SK-N-DZ (cell line): ENCODE measurements around the gene ITPK1.

ENCODE experiments used
- DNase-seq: peaks from one replicate; pipeline ENCODE4 v3.0.0-alpha.2; 2015; ENCODE audit warnings: low spot score

The ITPK1 gene

GRCh38 chr14:92926180-92926845 is 189.4 kb downstream of the ITPK1 start:
- DNase-seq = no peak

- DNase-seq = no peak
Observed at GRCh38 chr14:92925446-92925845, 190.3 kb downstream of the ITPK1 start.

- DNase-seq = no peak
Observed at GRCh38 chr14:92924247-92924646, 191.5 kb downstream of the ITPK1 start.

DNA sequence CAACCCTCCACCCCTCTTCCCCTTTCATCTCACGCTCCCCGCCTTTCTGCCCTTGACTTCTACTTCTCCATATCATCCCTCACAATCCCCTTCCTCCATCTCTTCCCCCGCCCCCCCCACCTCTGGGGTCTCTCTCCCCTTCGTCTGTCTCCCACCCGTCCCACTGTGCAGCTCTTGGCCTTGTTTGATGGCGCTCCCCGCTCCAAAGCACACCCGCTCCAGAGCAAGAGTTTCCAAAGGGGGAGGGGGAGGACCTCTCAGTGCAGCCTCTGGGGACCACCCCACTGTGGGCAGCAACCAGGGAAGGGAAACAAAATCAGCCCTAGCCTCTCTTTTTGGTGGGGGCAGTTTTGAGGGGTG is 192.0 kb downstream of the ITPK1 start:
- no peak for DNase-seq

- DNase-seq = peak; percentile 79
Observed at GRCh38 chr14:92922883-92923743, 192.6 kb downstream of the ITPK1 start, which contains the start of gene CHGA. TSS of gene CHGA (plus strand) at chr14:92923150. CDS start at chr14:92923360, 210 bp downstream.

DNA sequence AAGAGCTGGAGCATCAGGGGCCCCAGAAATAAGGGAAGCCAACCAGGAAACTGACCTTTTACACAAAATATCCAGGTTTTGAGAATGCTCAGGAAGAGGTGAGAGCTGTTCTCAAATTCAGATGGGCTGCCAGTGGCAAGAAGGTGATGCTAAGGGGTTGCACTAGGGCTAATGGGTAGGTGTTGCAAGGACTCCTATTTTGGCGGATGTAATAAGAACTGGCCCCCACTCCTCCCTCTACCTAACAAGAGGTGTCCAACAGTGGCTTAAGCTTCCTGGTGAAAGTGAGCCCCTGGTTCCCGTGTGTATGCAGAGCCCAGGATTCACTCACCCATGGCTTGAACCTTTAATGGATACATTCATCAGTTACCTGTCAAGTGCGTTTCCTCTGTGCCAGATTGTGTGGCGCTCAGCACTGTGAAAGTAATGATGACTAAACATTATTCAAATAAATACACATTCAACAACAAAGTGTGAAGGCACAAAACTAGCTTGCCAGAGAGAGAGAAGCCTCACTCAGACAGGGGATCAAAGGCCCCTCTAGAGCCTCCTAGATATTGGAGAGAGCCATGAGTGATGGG is 193.5 kb downstream of the ITPK1 start:
- no peak for DNase-seq

DNA sequence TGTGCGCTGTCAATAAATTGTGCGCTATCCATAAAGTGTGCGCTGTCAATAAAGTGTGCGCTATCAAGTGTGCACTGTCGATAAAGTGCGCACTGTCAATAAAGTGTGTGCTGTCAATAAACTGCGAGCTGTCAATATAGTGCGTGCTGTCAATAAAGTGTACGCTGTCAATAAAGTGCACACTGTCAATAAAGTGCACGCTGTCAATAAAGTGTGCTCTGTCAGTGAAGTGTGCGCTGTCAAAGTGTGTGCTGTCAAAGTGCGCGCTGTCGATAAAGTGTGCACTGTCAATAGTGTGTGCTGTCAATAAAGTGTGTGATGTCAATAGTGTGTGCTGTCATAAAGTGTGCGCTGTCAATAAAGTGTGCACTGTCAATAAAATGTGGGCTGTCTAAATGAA is 195.7 kb downstream of the ITPK1 start:
- no peak for DNase-seq

DNA sequence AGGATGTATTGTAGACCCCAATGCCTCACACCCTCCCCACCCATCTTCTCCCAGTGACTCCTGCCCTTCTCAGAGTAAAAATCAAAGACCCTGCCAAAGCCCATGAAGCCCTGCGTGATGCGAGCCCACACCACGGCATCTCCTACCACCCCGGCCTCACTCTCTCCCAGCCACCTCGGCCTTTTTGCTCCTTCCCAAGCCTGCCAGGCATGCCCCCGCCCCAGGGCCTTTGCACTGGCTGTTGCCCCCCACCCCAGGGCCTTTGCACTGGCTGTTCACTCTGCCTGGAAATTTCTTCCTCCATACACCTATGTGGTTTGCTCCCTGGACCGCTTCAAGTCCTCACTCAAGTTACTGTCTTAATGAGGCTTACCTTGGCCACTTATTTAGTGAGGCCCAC is 197.8 kb downstream of the ITPK1 start:
- no peak for DNase-seq

- peak; percentile 99 for DNase-seq
Observed at GRCh38 chr14:92917041-92917940, 198.4 kb downstream of the ITPK1 start.

DNA sequence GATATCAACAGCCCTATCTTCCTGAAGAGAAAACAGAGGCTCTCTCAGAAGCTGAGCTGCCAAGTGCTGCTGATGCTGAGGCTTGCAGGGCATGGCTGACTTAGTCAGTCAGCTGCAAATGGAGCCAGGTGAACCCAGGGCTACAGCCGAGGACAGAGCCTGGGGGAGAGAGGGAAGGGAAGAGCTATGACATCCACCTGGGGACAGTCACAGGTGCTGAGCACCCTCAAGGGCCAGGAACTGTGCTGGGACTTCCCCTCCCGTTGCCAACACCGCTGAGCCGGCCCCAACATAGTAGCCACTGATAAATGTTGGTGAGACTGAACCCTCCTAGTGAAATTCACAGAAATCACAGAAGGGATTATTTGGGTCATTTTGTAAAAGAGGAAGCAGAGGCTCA is 199.5 kb downstream of the ITPK1 start:
- no peak for DNase-seq

GRCh38 chr14:92914087-92914656 is 201.6 kb downstream of the ITPK1 start:
- DNase-seq = no peak

DNA sequence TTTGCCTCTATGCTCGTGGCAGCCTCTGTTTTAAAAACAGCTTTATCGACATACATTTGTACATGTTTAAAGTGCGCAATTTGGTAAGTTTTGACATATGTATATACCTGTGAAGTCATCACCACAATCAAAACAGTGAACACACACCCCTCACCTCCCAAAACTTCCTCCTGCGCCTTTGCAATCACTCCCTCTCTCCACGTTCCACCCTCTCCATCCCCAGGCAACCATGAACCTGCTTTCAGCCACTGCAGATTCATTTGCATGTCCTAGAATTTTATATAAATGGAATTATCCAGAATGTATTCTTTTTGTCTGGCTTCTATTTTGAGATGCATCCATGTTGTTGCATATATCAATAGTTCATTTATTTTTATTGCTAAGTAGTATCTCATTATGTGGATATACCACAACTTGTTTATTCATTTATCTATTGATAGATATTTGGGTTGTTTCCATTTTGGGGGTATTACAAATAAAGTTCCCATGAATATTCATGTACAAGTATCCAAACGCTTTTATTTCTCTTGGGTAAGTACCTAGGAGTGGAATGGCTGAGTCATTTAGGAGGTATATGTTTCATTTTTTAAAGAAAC is 208.3 kb downstream of the ITPK1 start:
- no peak for DNase-seq

DNA sequence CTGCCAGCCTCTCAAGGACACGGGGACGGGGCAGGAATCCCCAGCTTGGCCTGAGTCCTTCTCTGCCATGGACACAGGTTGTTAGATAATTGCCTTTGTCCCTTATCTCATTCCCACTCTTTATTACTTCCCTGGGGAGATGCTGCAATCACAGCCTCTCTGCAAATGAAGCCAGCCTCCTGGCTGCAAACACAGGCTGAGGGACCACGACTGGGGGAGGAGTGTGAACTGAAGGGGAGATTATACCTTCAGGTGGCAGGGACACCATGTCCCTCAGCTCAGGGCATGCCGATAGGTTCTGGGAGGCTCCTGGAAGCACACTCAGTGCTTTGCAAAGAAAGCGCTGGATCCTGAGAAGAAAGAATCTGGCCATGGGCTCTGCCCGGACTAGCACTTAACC is 208.9 kb downstream of the ITPK1 start:
- DNase-seq = peak; percentile 60

DNA sequence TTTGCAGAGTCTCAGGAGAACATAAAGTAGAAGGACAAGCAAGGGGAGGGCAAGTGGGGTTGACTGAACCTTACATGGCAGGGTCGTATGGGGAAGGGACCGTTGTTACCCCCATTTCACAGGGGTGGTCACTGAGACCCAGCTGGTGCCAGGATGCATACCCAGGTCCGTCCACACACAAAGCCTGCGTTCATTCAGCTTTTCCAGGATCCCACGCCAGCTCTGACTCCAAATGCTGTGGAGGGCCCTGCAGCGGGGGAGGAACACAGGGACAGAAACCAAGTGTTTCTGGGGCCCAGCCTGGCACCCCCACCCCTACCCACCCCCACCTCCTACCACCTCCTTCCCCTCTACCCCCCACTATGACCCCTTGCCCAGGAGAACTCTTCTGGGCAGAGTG is 209.3 kb downstream of the ITPK1 start:
- no peak for DNase-seq

GRCh38 chr14:92905667-92906066 is 210.1 kb downstream of the ITPK1 start:
- no peak for DNase-seq

DNA sequence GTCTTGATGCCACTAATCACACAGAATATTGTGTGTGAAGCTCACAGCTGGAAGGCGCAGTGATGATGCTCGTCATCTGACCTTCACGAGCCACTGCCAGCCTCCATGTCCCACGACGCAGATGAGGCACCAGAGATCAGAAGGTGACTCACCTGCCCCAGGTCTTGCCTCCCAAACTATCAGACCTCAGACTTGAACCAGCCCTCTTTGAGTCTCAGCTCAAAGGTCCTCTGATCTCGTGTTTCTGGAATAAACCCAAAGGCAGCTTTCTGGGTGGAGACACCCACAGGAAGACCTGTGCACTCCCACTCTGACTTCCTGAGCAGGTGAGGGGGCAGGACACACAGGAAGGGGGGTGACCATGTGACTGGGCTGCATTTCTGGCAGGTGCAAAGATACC is 212.4 kb downstream of the ITPK1 start:
- no peak for DNase-seq

DNA sequence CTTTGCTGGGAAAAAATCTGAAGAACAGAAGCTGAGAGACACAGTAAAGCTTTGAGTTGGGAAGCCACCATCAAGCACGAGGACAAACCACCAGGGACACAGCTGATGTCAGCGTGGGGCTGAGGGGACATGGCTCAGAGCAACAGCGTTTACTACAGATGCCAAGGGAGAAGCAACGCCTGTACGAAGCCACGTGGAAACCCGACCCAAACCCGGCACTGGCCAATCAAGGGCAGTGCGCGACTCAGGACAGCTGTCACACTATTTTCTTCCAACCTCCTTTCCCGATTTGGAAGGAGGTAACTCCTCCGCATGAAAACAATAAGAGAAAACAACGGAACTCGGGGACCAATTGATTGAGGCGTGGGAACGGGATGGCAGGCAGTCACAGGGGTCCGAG is 213.0 kb downstream of the ITPK1 start:
- DNase-seq = no peak

- no peak for DNase-seq
Observed at GRCh38 chr14:92902191-92902590, 213.5 kb downstream of the ITPK1 start.

DNA sequence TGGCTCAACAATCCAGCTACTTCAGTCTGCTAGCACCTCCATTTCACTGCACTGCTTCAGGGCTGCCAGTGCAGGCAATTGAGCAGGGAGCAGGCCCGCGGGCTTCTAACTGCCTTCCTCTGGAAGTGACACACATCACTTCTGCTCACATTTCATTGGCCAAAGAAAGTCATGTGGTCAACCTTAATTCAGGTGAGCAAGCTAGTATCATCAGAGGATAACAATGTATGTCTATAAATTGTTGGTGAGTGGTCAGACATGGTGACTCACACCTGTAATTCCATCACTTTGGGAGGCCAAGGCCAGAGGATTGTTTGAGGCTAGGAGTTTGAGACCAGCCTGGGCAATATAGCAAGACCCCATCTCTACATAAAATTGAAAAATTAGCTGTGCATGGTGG is 215.1 kb downstream of the ITPK1 start:
- no peak for DNase-seq

GRCh38 chr14:92898566-92899131 is 217.1 kb downstream of the ITPK1 start:
- no peak for DNase-seq
